ENCODE measurements around the gene GTSF1L. TPM values are rescaled to one million over a fixed set of nuclear protein-coding genes. Genes with fewer than 3 reads are reported as not detected.

The GTSF1L gene
- total RNA-seq, 1 donor from 2014 or later, result not detected

DNA sequence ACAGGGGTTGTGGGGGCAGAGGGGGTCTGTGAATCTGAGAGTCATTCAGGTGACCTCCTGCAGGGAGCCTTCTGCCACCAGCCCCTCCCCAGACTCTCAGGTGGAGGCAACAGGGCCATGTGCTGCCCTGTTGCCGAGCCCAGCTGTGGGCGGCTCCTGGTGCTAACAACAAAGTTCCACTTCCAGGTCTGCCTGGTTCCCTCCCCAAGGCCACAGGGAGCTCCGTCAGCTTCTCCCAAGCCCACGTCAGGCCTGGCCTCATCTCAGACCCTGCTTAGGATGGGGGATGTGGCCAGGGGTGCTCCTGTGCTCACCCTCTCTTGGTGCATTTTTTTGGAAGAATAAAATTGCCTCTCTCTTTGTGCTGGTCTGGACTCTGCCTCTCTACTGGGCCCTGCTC, 10.7 kb downstream of the GTSF1L start:
- no peak overlapping the region for H3K27ac Mint-ChIP-seq
- H3K9me3 Mint-ChIP-seq (ENCODE audit: low read depth), result no peaks in the 10 kb centered on the region
- TF ChIP-seq, protein P1, sequence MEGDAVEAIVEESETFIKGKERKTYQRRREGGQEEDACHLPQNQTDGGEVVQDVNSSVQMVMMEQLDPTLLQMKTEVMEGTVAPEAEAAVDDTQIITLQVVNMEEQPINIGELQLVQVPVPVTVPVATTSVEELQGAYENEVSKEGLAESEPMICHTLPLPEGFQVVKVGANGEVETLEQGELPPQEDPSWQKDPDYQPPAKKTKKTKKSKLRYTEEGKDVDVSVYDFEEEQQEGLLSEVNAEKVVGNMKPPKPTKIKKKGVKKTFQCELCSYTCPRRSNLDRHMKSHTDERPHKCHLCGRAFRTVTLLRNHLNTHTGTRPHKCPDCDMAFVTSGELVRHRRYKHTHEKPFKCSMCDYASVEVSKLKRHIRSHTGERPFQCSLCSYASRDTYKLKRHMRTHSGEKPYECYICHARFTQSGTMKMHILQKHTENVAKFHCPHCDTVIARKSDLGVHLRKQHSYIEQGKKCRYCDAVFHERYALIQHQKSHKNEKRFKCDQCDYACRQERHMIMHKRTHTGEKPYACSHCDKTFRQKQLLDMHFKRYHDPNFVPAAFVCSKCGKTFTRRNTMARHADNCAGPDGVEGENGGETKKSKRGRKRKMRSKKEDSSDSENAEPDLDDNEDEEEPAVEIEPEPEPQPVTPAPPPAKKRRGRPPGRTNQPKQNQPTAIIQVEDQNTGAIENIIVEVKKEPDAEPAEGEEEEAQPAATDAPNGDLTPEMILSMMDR (IDR thresholded peaks at IDR 0.05; ENCODE audit: unreplicated experiment), result no peak
- H3K4me3 Mint-ChIP-seq (ENCODE audit: low read depth), result no peak overlapping the region
- H3K36me3 Mint-ChIP-seq (ENCODE audit: insufficient read depth), result peaks cover 2% of the 10 kb centered on the region
- DNase-seq (ENCODE audit: low spot score, unreplicated experiment), result no peak
- no peaks in the 10 kb centered on the region for H3K27me3 Mint-ChIP-seq
- H3K4me1 Mint-ChIP-seq (ENCODE audit: low read depth), result no peaks in the 10 kb centered on the region

DNA sequence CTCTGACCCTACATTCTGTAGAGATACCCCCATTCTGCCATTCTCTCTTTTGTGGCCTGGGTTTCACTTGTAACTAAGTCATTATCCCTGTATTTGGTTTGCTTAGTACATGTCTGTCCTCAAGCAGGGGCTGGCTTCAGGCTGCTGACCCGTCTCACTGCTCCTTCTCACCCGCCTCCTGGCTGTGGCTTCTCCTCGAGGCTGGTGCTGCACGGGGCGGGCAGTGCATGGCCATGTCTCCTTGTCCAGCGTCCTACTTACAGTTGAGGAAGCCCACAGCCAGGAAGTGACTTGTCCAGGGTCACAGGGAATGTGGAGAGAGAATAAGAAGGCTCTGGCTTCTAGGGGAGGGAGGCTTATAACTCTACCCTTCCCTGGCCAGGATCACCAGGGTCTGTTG, 11.3 kb downstream of the GTSF1L start:
- Mint-ChIP-seq H3K36me3 (ENCODE audit: insufficient read depth) (peaks cover 2% of the 10 kb centered on the region), H3K4me1 (ENCODE audit: low read depth) (no peaks in the 10 kb centered on the region), H3K27me3 (no peaks in the 10 kb centered on the region), H3K4me3 (ENCODE audit: low read depth) (no peak overlapping the region), H3K9me3 (ENCODE audit: low read depth) (no peaks in the 10 kb centered on the region), H3K27ac (no peak overlapping the region)
- DNase-seq (ENCODE audit: low spot score, unreplicated experiment), result no peak
- TF ChIP-seq, protein P1 (IDR thresholded peaks at IDR 0.05; ENCODE audit: unreplicated experiment), result no peak

- no peaks in the 10 kb centered on the region for H3K27me3 Mint-ChIP-seq
- no peaks in the 10 kb centered on the region for H3K9me3 Mint-ChIP-seq (ENCODE audit: low read depth)
- peaks cover 2% of the 10 kb centered on the region for H3K36me3 Mint-ChIP-seq (ENCODE audit: insufficient read depth)
- H3K4me3 Mint-ChIP-seq (ENCODE audit: low read depth), result no peak overlapping the region
- DNase-seq (ENCODE audit: low spot score, unreplicated experiment), result no peak
- TF ChIP-seq, protein P1 (IDR thresholded peaks at IDR 0.05; ENCODE audit: unreplicated experiment), result no peak
- no peak overlapping the region for H3K27ac Mint-ChIP-seq
- no peaks in the 10 kb centered on the region for H3K4me1 Mint-ChIP-seq (ENCODE audit: low read depth)
These were observed 11.8 kb downstream of the GTSF1L start for GRCh38 chr20:43715044-43715443.

DNA sequence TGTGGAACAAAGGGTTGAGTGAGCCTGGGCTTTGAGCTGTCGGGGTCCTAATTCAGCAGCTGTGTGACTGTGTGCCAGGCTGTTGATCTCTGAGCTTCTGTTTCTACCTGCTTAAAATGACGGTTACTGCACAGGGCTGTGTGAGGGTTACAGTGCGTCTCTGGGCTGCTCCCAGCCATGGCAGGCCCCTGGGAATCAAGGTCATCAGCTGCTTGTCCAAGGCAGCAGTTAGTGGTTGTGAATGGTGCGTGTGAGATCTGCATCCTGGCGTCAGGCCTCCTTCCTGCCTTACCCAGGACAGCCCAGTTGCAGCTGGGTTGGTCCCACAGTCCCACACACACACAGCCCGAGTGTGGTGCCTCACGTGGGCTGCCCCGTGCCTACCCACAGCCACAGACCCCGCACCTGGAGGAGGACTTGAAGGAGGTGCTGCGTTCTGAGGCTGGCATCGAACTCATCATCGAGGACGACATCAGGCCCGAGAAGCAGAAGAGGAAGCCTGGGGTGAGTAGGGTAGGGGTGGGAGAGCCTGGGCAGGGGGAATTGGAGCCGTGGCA, 15.6 kb downstream of the GTSF1L start:
- peaks cover 3% of the 10 kb centered on the region for H3K36me3 Mint-ChIP-seq (ENCODE audit: insufficient read depth)

GRCh38 chr20:43710370-43711044, 16.3 kb downstream of the GTSF1L start:
- Mint-ChIP-seq H3K27ac (no peak overlapping the region), H3K27me3 (no peaks in the 10 kb centered on the region), H3K4me3 (ENCODE audit: low read depth) (no peak overlapping the region), H3K9me3 (ENCODE audit: low read depth) (no peaks in the 10 kb centered on the region), H3K4me1 (ENCODE audit: low read depth) (no peaks in the 10 kb centered on the region), H3K36me3 (ENCODE audit: insufficient read depth) (peaks cover 6% of the 10 kb centered on the region)
- TF ChIP-seq, protein P1 (IDR thresholded peaks at IDR 0.05; ENCODE audit: unreplicated experiment), result no peak
- no peak for DNase-seq (ENCODE audit: low spot score, unreplicated experiment)

More for the DNA sequence above, 15.6 kb downstream of the GTSF1L start:
- H3K4me1 Mint-ChIP-seq (ENCODE audit: low read depth), result no peaks in the 10 kb centered on the region
- H3K9me3 Mint-ChIP-seq (ENCODE audit: low read depth), result no peaks in the 10 kb centered on the region
- no peaks in the 10 kb centered on the region for H3K27me3 Mint-ChIP-seq
- no peak for DNase-seq (ENCODE audit: low spot score, unreplicated experiment)
- H3K27ac Mint-ChIP-seq, result no peak overlapping the region
- TF ChIP-seq, protein P1 (IDR thresholded peaks at IDR 0.05; ENCODE audit: unreplicated experiment), result no peak
- H3K4me3 Mint-ChIP-seq (ENCODE audit: low read depth), result no peak overlapping the region

Data from progenitor cell of endocrine pancreas (in vitro differentiated cells).